Measurements from ENCODE around the gene CD163. TPM values are rescaled to one million over a fixed set of nuclear protein-coding genes. Genes with fewer than 3 reads are reported as not detected.
"Not testable (repeated sequence)": the region's sequence is repeated elsewhere in the genome, so short reads cannot be mapped to it uniquely, and the experiment has no call there.

Gene CD163
- 10 to 100 TPM in 1 of 4 donors, 1 to 10 TPM in 3; 7.7 to 11.4 (median 8.8) TPM for polyA plus RNA-seq (ENCODE audit: insufficient read length in 4 of 4)

GRCh38 chr12:7503686-7504415, at the start of gene CD163:
TSS of gene CD163 (minus strand) at chr12:7503777. CDS start at chr12:7503690, 87 bp downstream.
- no peak for DNase-seq (ENCODE audit: low read depth in 4 of 4, low spot score in 3 of 4)

- DNase-seq (ENCODE audit: low read depth in 4 of 4, low spot score in 3 of 4), result no peak
These were observed 39.2 kb upstream of the CD163 start for GRCh38 chr12:7542813-7543212.

GRCh38 chr12:7542046-7542445, 38.5 kb upstream of the CD163 start:
- no peak for DNase-seq (ENCODE audit: low read depth in 4 of 4, low spot score in 3 of 4)

GRCh38 chr12:7514416-7514815, 10.8 kb upstream of the CD163 start:
- DNase-seq (ENCODE audit: low read depth in 4 of 4, low spot score in 3 of 4), result no peak

- DNase-seq (ENCODE audit: low read depth in 4 of 4, low spot score in 3 of 4), result no peak
These were observed 9.0 kb upstream of the CD163 start for GRCh38 chr12:7512553-7512952.

- not testable (repeated sequence) for DNase-seq (ENCODE audit: low read depth in 4 of 4, low spot score in 3 of 4)
These were observed 6.4 kb upstream of the CD163 start for GRCh38 chr12:7509793-7510470.

- DNase-seq (ENCODE audit: low read depth in 4 of 4, low spot score in 3 of 4), result no peak
These were observed 965 bp downstream of the CD163 start for GRCh38 chr12:7502612-7503011.

GRCh38 chr12:7501031-7501588, 2.5 kb downstream of the CD163 start:
- DNase-seq (ENCODE audit: low read depth in 4 of 4, low spot score in 3 of 4), result no peak

GRCh38 chr12:7499636-7500035, 3.9 kb downstream of the CD163 start:
- DNase-seq (ENCODE audit: low read depth in 4 of 4, low spot score in 3 of 4), result no peak

GRCh38 chr12:7498809-7499208, 4.8 kb downstream of the CD163 start:
- DNase-seq (ENCODE audit: low read depth in 4 of 4, low spot score in 3 of 4), result no peak

GRCh38 chr12:7497661-7498060, 5.9 kb downstream of the CD163 start:
- DNase-seq (ENCODE audit: low read depth in 4 of 4, low spot score in 3 of 4), result no peak

- DNase-seq (ENCODE audit: low read depth in 4 of 4, low spot score in 3 of 4), result no peak
These were observed 7.1 kb downstream of the CD163 start for GRCh38 chr12:7496451-7496850.

- no peak for DNase-seq (ENCODE audit: low read depth in 4 of 4, low spot score in 3 of 4)
These were observed 8.4 kb downstream of the CD163 start for GRCh38 chr12:7495136-7495535.

GRCh38 chr12:7493006-7493405, 10.6 kb downstream of the CD163 start:
- DNase-seq (ENCODE audit: low read depth in 4 of 4, low spot score in 3 of 4), result no peak

GRCh38 chr12:7486512-7486911, 17.1 kb downstream of the CD163 start:
- DNase-seq (ENCODE audit: low read depth in 4 of 4, low spot score in 3 of 4), result no peak

- no peak for DNase-seq (ENCODE audit: low read depth in 4 of 4, low spot score in 3 of 4)
These were observed 18.5 kb downstream of the CD163 start for GRCh38 chr12:7485095-7485494.

- DNase-seq (ENCODE audit: low read depth in 4 of 4, low spot score in 3 of 4), result no peak
These were observed 20.2 kb downstream of the CD163 start for GRCh38 chr12:7483343-7483742.

GRCh38 chr12:7479771-7480170, 23.8 kb downstream of the CD163 start:
- no peak for DNase-seq (ENCODE audit: low read depth in 4 of 4, low spot score in 3 of 4)

GRCh38 chr12:7472060-7472459, 31.5 kb downstream of the CD163 start:
- no peak for DNase-seq (ENCODE audit: low read depth in 4 of 4, low spot score in 3 of 4)

- peak; percentile 16 to 25 (median 18) for DNase-seq (ENCODE audit: low read depth in 4 of 4, low spot score in 3 of 4)
These were observed 43.0 kb downstream of the CD163 start for GRCh38 chr12:7460375-7461259.

GRCh38 chr12:7459973-7460372, 43.6 kb downstream of the CD163 start:
- no peak for DNase-seq (ENCODE audit: low read depth in 4 of 4, low spot score in 3 of 4)
